ENCODE results near the gene RAN. TPM values are rescaled to one million over a fixed set of nuclear protein-coding genes. Genes with fewer than 3 reads are reported as not detected.

The RAN gene
- total and polyA plus RNA-seq, 9 of the 15 experiments (the other 6 are each of a cell fraction or from before 2014, with no cell fraction given): 1,687 to 3,820 (median 2,300) TPM

- TF ChIP-seq TSHZ1 (CRISPR knock-in tag; IDR thresholded peaks at IDR 0.05) (no peak), PTTG1 (tag; IDR thresholded peaks at IDR 0.05; ENCODE audit: low read depth) (no peak), CBFB (CRISPR knock-in tag; IDR thresholded peaks at IDR 0.05) (no peak), ZNF232 (CRISPR knock-in tag; IDR thresholded peaks at IDR 0.05) (no peak), NR3C1 (CRISPR knock-in tag; IDR thresholded peaks at IDR 0.05) (0 out of 2 replicates have a peak, but pooled peaks have one; percentile 33), ZNF174 (CRISPR knock-in tag; IDR thresholded peaks at IDR 0.05) (no peak), ZNF407 (IDR thresholded peaks at IDR 0.05; ENCODE audit: low read depth) (no peak), ZNF140 (CRISPR knock-in tag; IDR thresholded peaks at IDR 0.05) (no peak), PATZ1 (CRISPR knock-in tag; IDR thresholded peaks at IDR 0.05; ENCODE audit: borderline replicate concordance) (no peak), ZNF76 (CRISPR knock-in tag; IDR thresholded peaks at IDR 0.05; ENCODE audit: borderline replicate concordance) (no peak), TEAD4 (IDR thresholded peaks at IDR 0.05; ENCODE audit: low read length) (no peak), TEAD4 (CRISPR knock-in tag; IDR thresholded peaks at IDR 0.05; ENCODE audit: borderline replicate concordance) (no peak), ETV5 (CRISPR knock-in tag; IDR thresholded peaks at IDR 0.05; ENCODE audit: low read depth) (0 out of 2 replicates have a peak, but pooled peaks have one; percentile 17)
Observed at GRCh38 chr12:130872179-130873096, 572 bp downstream of the RAN start (continued).

All from K562 (cell line).